ENCODE results near the gene HHATL. TPM values are rescaled to one million over a fixed set of nuclear protein-coding genes. Genes with fewer than 3 reads are reported as not detected.
A peak's percentile ranks its signal among the peaks of the same experiment; 100 is the strongest.

Gene HHATL
- total RNA-seq, 4 donors from 2014 or later: 2.3 TPM; not detected in 3

DNA sequence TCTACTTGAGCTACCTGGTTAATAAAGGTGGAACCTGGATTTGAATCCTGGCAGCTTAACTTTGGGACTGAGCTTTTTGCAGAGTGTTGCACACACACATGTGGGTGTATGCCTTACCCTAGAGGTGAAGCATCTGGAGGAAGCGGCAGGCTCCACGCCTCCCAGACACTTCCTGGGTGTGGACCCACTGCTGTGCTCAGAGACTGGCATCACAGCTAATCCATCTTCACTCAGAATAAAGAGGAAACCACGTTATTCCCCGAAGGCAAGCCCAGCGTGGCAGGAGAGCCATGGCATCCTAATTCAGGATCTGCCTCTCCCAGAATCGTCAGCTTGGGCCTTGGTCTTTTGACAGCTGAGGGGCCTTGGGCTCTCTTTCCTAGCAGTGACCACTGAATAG, 45.0 kb upstream of the HHATL start:
- H3K4me1 ChIP-seq: peaks cover 26% of the 10 kb centered on the region
- DNase-seq (ENCODE audit: low spot score in 2 of 2): peak in 1 of 2 donors; percentile 74
- no peak for TF ChIP-seq POLR2A (IDR thresholded peaks at IDR 0.05)
- TF ChIP-seq, protein P1, sequence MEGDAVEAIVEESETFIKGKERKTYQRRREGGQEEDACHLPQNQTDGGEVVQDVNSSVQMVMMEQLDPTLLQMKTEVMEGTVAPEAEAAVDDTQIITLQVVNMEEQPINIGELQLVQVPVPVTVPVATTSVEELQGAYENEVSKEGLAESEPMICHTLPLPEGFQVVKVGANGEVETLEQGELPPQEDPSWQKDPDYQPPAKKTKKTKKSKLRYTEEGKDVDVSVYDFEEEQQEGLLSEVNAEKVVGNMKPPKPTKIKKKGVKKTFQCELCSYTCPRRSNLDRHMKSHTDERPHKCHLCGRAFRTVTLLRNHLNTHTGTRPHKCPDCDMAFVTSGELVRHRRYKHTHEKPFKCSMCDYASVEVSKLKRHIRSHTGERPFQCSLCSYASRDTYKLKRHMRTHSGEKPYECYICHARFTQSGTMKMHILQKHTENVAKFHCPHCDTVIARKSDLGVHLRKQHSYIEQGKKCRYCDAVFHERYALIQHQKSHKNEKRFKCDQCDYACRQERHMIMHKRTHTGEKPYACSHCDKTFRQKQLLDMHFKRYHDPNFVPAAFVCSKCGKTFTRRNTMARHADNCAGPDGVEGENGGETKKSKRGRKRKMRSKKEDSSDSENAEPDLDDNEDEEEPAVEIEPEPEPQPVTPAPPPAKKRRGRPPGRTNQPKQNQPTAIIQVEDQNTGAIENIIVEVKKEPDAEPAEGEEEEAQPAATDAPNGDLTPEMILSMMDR (IDR thresholded peaks at IDR 0.05): no peak
- TF ChIP-seq POLR2AphosphoS5 (IDR thresholded peaks at IDR 0.05): no peak
- no peak for TF ChIP-seq EP300 (IDR thresholded peaks at IDR 0.05)
- H3K27me3 ChIP-seq: no peaks in the 10 kb centered on the region
- H3K36me3 ChIP-seq: no peaks in the 10 kb centered on the region
- 28% methylated on average over 6 of the region's 6 CpGs for WGBS
- H3K27ac ChIP-seq: no peak overlapping the region
- no peaks in the 10 kb centered on the region for H3K9me3 ChIP-seq
- H3K4me3 ChIP-seq: no peak overlapping the region

DNA sequence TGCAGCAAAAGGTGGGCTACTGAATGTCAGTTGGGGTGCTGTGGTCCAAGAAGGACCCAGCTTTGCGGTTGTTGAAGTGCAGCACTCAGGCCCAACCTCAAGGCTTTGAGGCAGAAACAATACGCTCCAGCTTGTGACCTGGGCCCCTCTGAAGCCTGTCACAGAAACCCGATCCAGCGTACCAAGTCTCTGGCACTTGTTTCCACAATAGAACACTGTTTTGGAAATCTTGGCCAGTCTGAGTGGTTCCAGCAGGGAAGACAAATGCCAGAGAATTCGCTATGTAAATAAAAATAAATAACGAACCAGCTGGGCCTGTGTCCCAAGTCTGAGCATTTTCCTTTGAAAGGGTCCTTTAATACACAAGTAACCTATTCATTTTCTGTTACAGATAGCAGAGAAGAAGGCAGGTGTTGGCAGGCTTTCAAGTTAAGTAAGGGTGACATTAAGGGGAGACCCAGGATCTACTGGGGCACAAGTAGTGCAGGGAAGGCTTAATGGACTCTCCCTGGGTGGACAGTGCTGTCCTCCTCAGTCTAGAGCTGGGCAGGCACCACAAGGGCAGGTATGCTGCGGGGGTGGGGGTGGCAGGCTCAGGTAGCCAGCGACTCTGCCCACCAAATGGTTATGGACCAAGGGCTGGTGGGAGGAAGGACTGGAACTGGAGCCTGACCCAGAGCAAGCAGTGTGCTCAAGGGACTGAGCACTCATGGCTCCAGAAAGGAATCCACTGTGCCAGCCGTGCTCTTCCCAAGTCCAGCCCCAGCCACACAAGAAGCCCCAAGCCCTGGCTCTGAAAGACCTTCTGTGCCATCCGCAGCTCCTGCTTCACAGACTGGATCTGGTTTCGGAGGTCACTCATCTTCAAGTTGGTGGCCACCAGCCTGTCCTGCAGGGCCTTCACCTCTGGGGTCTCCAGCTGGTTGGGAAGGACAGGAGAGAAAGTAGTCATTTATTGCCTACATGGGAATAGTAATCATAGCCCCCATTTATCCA, 44.2 kb upstream of the HHATL start:
- Histone ChIP-seq H3K36me3 (no peaks in the 10 kb centered on the region), H3K4me1 (peaks cover 26% of the 10 kb centered on the region), H3K9me3 (no peaks in the 10 kb centered on the region), H3K4me3 (no peak overlapping the region), H3K27me3 (no peaks in the 10 kb centered on the region), H3K27ac (peak overlapping the region; percentile 66)
- TF ChIP-seq EP300 (IDR thresholded peaks at IDR 0.05) (no peak), POLR2A (IDR thresholded peaks at IDR 0.05) (no peak), POLR2AphosphoS5 (IDR thresholded peaks at IDR 0.05) (no peak)
- TF ChIP-seq, protein P1 (IDR thresholded peaks at IDR 0.05): no peak
- peak in 1 of 2 donors; percentile 77 for DNase-seq (ENCODE audit: low spot score in 2 of 2)
- 66% methylated on average over 10 of the region's 11 CpGs for WGBS

DNA sequence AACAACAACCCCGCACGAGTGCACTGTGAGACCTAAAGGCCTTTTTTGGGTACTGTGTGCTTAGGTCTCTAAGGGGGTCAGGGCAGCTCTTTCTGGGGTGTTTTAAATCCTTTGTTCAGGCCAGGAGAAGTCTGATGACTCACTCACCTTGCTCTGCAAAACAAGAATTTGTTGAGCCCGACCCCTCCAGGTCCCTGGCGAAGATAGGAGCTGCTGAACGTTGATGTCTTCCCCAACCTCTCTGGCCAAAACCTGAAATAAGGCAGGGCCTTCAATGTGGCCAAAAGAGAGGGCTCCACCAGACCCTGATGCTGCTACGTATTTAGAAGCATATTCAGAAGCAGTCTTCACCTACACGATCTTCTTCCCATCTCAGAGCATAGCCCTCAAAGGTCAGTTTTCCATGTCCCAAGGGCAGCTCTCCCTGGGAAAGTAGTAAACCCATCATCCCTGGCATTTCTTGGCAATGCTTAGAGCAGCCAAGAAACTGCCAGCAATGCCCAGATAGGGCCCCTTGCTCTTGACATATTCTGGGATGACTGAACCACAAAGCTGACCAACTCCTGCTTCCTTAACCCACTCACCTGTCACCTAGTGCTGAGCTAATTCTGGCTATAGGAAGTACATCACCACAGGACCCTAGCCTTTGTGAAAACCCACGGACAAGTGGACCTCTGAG, 43.3 kb upstream of the HHATL start:
- TF ChIP-seq POLR2A (IDR thresholded peaks at IDR 0.05) (no peak), POLR2AphosphoS5 (IDR thresholded peaks at IDR 0.05) (no peak), EP300 (IDR thresholded peaks at IDR 0.05) (no peak)
- TF ChIP-seq, protein P1 (IDR thresholded peaks at IDR 0.05): no peak
- WGBS: 38% methylated on average over 8 of the region's 8 CpGs
- H3K4me1 ChIP-seq: peaks cover 26% of the 10 kb centered on the region
- no peak overlapping the region for H3K4me3 ChIP-seq
- peak overlapping the region; percentile 66 for H3K27ac ChIP-seq
- peak in 1 of 2 donors; percentile 68 for DNase-seq (ENCODE audit: low spot score in 2 of 2)
- no peaks in the 10 kb centered on the region for H3K27me3 ChIP-seq
- H3K9me3 ChIP-seq: no peaks in the 10 kb centered on the region
- H3K36me3 ChIP-seq: no peaks in the 10 kb centered on the region

DNA sequence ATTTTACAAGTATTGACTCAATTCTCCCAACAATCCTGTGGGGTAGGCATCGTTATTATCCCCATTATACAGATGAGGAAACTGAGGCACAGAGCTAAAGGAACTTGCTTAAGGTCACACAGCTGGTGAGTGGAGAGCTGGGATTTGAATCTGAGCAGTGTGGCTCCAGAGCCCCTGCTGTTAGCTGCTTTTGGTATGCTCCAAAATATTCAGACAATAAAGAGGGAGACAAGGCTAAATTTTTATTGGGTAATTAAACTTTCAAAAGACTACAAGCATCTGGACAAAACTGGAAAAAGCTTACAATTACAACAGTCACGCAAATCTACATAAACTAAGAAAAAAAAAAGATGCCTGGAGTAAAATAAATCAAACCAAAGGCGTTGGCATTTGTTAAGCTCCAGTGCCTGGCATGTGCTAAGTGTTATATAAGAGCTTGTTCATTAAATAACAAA, 42.7 kb upstream of the HHATL start:
- Histone ChIP-seq H3K4me3 (no peak overlapping the region), H3K36me3 (no peaks in the 10 kb centered on the region), H3K4me1 (peaks cover 26% of the 10 kb centered on the region), H3K9me3 (no peaks in the 10 kb centered on the region), H3K27me3 (no peaks in the 10 kb centered on the region), H3K27ac (peak overlapping the region; percentile 66)
- 38% methylated on average over 3 of the region's 3 CpGs for WGBS
- peak in 1 of 2 donors; percentile 9 for DNase-seq (ENCODE audit: low spot score in 2 of 2)
- TF ChIP-seq POLR2A (IDR thresholded peaks at IDR 0.05): no peak
- TF ChIP-seq EP300 (IDR thresholded peaks at IDR 0.05): no peak
- TF ChIP-seq, protein P1 (IDR thresholded peaks at IDR 0.05): no peak
- TF ChIP-seq POLR2AphosphoS5 (IDR thresholded peaks at IDR 0.05): no peak

Data from suprapubic skin (tissue), 4 donors.